GM18511 (cell line): ENCODE data around the gene SIK3.
A peak's percentile ranks its signal among the peaks of the same experiment; 100 is the strongest.

ENCODE experiments used
- ATAC-seq: cut with Tn5 transposase; IDR thresholded peaks from one replicate; pipeline ENCODE4 v1.9.1; 2021; ENCODE audit warnings: mild to moderate bottlenecking, moderate library complexity; ENCODE audit not compliant: unreplicated experiment

SIK3 gene

DNA sequence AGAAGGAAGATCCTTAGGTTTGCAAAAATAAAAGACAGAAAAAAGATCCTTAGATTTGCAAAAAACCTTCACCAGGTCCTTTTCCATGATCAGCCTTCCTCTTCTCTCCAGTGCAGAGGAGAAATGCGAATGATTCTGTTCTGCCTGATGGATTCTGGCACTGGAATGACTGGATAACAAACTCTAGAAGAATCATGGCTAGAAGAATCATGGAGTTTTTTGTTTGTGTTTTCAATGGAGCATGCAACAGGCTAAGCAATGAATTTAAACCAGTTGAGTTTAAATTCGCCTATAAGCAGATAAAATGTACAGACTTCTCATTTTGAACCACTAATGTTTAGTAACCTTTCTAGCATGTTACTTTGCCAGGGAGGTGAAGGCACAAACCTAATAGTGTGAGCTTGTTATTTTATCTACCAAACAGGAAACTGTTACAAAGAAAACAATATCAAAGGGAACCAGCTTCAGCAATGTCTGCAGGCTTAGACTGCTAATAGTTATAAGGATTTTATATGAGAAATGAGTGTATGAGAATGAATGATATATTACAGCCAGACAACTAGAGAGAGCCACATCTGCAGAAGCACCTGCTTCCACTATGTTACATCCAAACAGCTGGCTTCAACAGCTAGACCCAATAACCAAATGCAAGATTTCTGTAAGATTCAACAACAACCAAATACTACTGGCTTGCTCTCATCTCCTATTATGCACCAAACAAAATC, 196.1 kb downstream of the SIK3 start:
- ATAC-seq: no peak

DNA sequence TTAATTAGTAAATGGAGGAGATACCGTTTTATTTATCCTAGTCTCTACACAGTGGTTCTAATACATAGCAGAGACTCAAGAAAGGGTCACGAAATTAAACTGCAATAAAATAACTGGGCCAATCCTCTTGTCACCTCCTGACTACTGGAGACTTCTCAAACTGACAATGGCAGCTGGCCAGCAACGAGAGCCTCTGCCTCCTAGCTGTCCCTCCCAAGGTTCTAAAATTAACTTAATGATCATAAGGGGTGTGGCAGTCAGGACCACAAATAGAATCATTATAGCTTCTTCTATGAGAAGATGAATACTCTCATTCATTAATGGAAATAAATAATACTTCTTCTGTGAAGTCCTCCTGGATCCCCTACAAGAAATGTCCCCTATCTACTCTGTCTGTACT, 197.0 kb downstream of the SIK3 start:
- ATAC-seq: no peak

DNA sequence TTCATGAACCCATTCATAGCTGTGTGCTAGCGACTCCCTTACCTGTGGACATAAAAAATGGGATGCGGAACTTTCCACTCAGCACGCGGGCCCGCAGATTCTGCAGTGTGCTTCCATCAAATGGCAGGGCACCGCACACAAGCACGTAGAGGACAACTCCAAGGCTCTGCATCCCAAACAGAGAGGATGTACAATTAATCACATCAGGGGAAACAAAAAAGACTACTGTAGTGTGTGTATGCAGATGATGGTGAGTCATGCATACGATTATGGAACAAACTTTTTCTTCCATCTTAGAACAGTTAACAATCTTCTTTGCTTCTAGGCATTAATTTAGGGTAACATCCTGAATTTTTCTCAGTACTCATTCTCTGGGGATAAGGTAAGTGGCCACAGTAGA, 202.0 kb downstream of the SIK3 start:
- no peak for ATAC-seq

DNA sequence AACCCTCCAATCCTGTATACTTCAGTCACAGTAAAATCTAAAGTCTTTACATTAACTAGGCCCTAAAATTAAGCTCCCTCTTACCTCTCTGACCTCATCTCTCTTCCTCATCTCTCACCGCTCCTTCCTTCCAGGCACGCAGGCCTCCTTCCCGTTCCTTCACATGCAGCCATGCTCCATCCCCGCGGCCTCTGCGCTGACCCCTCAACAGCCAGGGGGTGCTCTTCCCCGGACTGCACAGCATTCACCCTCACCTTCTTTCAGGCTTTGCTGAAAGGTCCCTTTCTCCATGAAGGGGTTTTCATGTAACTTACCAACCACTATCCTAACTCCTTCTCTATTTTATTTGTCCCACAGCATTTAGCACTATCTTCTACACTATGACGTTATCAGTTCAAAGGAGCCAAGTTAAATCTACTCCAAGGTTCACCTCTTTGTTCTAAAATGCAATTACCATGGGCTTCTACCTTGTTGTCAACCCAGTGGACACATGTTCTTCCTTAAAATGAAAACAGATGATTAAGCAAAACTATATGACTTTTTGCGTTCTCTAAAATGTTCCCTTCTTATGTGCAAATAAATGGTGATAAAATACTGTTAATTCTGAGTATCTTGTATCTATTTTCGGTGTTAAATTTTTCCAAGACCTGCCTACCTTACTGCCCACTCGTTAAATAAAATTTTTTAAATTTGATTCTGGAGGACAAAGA, 203.0 kb downstream of the SIK3 start:
- ATAC-seq: no peak

DNA sequence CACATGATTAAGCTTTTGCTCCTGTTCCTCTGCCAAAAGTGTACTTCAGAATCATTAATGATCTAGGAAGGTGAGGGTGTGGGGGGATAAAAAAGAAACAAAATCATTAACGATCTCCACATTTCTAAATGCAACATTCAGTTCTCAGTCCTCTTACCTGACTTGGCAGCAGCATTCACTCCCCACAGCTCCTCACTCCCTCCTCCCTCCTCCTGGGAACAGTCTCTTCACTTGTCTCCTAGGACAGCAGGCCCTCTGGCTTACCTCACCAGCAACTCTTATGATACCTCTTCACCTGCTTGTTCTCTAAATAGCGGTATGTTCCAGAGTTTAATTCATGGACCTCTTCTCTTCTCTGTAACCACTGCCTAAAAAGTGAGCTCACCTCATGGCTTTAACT, 204.3 kb downstream of the SIK3 start:
- no peak for ATAC-seq

DNA sequence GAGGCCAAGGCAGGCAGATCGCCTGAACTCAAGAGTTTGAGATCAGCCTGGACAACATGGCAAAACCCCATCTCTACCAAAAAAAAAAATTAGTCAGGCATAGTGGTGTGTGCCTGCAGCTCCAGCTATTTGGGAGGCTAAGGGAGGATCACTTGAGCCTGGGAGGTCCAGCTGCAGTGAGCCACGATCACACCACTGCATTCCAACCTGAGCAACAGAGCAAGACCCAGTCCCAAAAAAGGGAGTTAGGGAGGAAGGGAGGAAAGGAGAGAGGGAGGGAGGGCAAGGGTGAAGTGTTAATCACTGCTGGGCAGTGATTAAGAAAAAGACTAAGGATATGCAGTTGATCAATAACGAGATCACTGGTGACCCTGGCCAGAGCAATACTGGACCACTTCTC, 204.8 kb downstream of the SIK3 start:
- ATAC-seq: no peak

DNA sequence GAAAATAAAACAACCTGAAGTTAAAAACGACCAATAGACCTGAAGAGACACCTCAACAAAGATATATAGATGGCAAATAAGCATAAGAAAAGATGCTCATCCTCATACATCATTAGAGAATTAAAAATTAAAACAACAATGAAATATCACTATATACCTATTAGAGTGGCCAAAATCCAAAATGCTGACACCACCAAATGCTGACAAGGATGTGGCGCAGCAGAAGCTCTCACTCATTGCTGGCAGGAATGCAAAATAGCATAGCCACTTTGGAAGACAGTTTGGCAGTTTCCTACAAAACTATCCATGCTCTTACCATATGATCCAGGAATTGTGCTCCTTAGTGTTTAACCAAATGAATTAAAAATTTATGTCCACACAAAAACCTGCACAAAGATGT, 205.9 kb downstream of the SIK3 start:
- ATAC-seq: no peak

DNA sequence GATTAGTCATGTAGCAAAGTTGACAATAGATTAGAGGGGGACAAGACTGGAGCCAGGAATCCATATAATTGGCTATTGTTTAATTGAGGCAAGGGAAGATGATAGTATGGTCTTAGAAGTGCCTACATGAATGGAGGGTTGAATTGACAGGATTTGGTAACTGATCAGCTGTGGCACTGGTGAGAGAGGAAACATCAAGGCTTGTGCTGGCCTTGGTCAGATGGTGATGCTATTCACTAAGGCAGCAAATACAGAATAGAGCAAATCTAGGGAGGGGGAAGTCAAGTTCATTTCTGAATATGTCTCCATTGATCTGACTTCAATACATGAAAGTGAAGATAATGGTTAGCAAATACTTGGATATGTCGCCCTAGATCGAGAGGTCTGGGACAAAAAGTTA, 206.5 kb downstream of the SIK3 start:
- no peak for ATAC-seq

DNA sequence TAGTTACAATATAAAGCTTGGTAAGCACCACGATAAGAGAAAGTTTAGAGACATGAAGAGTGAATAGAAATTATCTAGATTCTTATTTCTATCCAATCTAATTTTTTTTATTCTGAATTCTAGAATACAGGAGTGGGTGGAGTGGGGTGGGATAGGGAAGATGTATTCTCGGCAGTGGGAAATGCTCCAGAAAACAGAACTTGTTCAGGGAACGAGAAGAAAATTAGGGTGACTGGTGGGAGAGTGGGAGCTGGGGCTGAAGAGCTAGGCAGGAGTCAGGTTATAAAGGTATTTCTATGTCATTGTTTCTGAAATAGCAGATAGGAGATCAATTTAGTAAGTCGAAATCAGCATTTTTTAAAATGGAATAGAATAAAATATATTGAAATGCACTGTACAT, 207.6 kb downstream of the SIK3 start:
- ATAC-seq: no peak

DNA sequence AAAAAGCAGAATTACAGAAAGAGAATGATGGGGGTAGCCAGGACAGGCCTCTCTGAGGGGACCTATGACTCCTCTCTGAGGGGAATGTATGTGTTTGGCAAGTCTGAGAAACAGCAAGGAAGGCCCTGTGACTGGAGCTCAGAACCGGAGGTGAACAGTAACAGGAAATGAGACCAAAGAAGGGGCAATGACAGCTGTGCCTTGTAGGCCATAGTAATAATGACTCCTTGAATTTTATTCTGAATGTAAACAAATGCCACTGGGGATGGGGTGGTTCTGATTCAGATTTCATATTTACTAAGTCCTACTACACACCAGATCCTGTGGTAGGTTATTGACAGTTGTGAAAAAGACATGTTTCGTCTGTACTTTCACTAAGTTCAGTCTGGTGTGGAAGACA, 208.0 kb downstream of the SIK3 start:
- ATAC-seq: peak; percentile 81

DNA sequence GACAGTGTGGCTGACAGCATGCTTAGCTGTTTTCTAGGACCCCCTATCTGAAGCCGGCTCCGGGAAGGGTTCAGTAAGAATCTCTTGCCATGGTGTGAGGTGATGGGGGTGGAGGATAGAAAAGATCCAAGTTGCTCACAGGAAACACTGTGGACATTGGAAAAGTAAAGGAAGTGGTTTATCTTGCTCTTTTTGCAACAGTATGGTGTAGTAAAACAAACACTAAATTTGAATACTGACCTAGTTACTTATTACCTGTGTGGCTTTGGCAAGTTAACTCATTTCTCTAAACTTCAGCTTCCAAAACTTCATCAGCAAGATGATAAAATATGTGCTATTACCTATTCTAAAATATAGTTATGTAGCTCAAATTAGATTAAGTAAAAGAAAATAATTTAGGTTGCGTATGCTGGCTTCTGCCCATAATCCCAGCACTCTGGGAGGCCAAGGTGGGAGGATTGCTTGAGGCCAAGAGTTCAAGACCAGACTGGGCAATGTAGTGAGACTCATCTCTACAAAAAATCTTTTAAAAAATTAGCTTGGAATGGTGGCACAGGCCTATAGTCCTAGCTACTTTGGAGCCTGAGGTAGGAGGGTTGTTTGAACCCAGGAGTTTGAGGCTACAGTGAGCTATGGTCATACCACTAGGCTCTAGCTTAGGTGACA, 209.2 kb downstream of the SIK3 start:
- no peak for ATAC-seq

DNA sequence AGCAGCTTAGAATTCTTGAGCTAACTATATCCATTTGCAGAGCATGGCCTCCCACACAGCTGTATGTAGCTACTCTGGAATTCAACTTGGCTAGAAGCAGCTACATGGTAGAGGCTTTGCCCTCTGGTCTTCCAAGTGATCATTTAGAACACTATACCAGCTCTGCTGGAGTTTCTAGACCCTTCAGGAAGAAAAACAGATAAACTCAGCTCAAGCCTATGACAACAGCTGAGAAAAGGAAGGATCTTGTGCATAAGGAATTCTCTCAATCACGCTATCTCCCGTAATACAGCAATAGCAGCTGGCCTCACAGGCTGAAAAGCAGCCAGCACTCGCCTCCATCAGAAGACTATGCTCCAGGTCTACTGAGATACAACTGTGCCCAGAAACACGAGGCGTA, 210.2 kb downstream of the SIK3 start:
- ATAC-seq: no peak

DNA sequence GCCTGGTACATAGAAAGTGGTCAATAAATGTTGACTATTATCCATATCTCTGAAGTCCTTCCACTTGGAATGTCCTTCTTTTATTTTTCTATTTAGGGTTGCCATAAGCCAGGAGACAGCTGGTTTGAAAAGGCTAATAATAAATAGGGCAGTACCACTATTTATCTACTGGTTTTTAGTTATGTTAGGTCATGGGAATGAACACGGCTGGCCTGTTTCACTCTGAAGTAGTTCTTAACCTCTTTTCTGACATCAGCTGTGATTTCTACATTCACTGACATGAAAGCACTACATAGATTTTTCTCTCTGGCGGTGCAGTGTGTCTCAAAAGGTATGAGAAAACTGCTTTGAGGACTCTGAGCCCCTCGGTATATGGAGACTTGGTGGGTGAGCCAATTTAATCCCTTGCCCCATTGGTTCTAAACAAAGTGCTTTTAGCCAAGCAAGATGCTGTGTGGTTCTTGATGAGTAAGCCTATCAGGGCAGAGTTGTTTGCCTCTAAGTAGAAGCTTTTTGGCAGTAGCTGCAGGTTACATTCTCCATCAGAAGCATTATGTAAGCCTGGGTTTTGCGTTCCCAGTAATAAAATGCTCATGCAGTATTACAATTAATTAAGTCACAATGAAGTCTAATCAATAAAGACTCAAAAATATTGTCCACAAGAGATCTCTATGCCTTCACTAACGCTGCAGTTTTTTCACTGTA, 212.1 kb downstream of the SIK3 start:
- ATAC-seq: no peak

DNA sequence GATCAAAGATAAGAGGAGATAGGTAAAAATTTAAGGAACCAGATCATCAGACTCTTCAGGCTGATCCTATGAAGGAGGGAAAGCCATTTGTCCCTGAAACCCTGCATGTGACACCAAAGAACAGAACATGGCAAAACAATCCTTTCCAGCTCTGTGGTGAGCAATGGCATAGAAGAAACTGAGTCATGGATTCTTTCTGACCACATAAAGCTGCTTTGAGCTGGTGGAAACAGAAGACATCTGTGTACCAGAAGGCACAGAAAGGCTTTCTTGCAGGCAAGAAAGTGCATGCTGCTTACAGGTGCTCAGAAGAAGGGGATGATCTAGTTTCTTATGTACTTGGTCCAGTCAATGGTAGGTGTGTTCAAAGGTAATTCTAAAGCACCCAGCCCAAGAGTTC, 215.8 kb downstream of the SIK3 start:
- ATAC-seq: no peak

DNA sequence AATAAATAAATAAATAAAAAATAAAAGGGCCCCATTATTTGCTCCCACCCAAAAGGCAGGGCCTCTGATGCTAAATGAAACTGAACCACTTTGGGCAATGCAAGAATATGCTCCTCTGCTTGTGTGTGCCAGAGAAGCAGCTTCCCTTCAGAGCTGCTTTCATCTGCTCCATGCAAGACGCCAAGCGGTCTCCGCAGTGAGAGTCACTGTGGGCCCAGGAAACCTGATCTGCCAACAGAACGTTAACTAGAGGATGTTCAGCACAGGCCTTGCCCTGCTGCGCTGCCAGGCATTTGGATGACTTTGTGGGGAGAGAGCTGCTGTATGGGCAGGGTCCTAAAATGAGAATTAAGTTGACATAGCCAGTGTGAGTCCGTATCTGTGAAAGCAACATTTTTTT, 217.1 kb downstream of the SIK3 start:
- no peak for ATAC-seq

DNA sequence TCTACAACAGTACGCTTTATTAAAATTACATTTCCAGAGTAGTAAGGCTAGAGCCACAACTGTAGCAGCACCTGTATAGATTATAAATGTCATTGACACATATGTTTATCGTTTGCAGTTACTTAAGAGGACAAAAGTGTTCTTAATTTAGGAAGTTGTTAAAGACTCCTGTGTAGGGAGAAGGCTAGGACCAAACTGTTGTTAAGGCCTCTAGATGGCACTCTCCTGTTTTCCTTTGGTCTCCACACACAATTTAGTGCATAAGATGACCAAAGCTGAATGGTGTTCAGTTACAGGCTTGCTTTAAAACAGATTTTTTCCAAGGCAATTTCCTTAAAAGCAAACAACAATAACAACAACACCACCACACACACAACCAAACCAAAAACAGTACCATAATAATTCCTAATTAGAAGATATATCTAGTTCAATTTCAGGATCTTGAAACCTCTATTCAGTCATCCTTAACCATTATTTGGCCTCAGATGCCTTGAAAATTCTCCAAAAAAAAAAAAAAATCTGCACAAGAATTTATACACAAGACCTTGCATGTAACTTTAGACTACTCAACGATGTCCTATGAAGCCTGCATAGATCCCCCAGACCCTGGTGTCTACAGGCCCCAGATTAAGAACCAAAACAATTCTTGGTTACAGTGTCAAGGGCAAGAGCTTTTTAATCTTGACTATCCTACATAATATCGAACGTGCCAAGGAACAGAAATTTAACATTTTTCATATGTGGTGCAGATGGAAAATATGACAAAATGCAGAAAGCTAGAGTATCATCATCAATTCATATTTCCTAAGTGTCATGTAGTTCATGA, 218.2 kb downstream of the SIK3 start:
- ATAC-seq: no peak

DNA sequence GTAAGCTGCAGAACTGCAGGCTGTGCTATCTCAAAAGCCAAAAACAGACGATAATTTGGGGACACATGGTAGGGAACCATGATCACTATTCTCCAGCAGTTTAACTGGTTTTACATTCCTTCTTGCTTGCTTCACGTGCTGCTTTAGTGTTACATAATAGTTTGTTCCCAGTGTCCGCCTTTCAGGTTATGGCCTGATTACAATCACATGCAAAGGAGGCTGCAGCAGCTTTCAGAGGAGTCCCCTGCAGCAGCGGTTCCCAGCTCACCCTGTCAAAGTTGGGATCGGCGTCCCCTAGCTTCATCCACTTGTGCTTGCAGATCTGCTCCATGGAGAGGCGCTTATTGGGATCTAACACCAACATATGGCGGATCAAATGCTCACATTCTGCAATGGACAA, 221.6 kb downstream of the SIK3 start:
- no peak for ATAC-seq

DNA sequence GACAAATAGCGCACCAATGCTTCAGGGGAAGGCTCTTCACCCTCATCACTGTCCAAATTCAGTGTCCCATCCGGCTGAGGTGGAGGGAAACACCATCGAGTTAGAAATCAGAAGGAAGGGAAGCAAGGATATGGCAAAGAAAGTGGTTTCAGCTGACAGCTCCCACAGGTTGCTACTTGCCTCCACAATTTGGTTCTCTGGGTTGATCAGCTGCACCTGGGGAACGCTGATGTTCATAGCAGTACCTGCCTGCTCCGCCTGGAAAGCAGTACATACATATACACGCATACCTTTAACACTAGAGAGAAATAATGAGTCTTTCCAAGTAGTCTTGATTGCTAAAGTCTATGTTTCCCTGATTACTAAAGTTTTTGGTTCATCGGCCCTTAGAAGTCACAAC, 223.0 kb downstream of the SIK3 start:
- ATAC-seq: no peak

DNA sequence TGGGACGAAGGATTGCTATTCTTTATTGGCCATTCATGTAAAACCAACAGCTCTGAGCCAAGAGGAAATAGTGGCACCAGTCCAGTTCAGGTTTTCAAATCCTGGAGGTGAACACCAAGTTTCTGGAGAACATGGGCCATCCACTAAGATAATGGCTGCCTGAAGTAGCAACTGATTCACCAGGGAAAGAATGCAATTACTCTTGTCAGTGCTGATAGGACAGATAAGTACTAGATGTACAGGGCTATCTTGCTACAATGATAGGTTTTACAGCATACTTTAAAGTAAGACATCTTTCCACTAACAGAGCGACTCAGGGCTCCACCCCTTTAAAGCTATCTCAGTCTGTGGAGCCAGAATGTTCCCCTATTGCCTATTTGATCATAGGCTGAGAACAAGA, 224.0 kb downstream of the SIK3 start:
- ATAC-seq: no peak

DNA sequence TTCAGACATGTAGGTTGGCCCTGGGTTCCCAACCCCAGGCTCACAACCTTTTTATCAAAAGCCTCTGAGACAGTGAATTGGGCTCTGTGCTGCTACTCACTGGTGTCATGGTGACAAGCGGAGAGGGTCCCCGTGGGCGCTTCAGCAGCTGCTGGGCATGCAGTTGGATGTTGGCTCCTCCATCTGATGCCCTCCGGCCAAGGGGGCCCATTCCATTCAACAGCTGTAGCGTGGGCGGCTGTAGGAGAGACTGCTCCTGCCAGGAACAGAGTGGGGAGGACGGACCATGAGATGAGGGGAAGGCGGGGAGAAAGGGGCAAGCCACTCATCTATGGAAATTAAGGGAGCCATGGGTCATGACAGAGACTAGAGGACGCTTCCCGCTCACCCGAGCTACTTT, 224.8 kb downstream of the SIK3 start:
- no peak for ATAC-seq

DNA sequence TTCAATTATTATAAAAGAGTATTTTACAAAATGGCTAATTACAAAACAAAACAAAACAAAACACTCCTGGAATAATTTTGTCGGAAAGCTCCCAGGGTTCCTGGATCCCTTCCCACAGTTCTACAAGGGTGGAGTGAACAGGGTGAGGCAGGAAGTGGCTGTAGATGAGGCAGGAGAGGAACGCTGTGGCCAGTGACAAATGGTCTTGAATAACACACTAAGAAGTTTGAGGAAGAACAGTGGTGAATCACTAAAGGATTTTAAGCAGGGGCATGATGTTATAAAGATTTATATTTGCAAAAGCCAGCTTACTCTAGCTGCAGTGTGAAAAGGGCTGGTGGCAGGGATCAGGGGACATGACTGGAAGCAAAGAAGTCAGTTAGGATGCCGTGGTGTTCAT, 227.0 kb downstream of the SIK3 start:
- no peak for ATAC-seq
